ENCODE measurements around the gene ACVRL1.

The ACVRL1 gene

DNA sequence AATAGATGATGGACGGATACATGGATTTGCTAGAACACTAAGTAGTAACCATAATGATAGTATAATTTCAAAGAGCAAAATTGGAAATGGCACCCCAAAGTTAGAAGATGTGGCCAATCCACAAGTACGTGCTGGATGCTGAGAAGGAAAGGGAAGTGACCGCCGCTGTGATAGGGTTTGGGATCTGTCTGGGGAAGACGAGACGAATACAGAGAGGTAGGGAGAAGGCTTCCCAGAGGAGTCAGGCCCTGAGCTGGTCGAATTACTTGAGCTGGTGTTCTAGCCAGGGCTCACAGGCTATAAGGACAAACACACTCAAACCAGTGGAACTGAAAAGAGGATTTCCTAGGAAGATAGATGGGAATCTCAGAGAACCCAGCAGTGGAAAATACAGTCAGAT, 34.8 kb downstream of the ACVRL1 start:
- no peak for DNase-seq (ENCODE audit: low spot score)

- no peak for DNase-seq (ENCODE audit: low spot score)
These were observed 35.2 kb downstream of the ACVRL1 start for GRCh38 chr12:51942501-51943000.

GRCh38 chr12:51943346-51943745, 36.0 kb downstream of the ACVRL1 start:
- no peak for DNase-seq (ENCODE audit: low spot score)

DNA sequence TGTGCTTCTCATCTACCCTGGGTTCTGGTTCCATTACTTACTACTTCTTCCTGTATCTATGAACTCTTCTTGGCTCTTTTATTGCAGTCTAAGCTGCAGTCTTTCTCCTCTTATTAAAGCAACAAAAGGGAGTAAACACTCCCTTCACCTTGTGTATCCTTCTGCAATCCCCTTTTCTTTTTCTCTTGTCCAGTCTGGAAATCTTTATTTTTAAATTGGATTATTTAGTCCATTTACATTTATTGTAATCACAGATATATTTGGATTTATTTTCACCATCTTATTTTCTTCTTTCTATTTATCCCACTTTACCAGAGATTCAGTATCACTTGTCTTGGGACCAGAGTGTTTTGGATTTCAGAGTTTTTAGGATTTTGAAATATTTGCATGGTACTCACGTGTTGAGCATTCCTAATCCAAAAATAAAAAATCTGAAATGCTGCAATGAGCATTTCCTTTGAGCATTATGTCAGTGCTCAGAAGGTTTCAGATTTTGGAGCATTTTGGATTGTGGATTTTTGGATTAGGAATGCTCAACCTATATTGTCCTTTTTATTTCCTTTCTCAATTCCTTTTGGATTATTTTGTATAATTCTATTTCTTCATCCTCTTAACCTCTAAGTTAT, 37.4 kb downstream of the ACVRL1 start:
- no peak for DNase-seq (ENCODE audit: low spot score)

DNA sequence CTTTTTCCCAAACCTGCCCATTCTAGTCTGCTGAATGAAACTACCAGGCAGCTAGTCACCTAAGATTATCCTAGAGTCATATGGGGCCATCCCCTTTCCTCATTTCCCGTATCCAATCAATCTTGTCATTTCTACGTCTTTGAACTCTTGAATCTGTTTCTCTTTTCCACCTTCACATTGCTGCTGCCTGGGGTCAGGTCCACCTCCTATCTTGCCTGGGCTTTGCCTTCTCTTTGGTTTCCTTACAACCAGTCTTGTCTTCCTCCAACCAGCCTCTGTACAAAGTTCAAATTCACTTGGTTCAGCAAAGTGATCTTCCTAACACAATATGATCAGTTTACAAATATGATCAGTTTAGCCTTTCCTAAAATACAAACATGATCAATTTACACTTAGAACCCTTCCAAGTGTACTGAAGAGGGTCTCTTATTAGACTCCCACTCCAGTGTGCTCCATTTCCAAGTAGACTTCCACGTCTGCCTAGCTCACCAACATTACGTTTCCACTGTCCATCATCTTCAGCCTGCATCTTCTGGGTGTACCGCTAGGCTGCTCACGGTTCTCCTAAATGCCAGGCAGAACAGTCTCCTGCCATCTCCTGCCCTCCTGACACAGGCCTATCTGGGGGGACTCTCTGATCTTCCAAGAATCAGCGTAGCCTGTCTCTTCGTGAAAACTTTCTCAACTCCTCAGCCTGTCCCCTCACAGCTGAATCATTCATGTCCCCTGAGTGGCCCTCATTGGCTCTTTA, 40.1 kb downstream of the ACVRL1 start:
- DNase-seq (ENCODE audit: low spot score): no peak

DNA sequence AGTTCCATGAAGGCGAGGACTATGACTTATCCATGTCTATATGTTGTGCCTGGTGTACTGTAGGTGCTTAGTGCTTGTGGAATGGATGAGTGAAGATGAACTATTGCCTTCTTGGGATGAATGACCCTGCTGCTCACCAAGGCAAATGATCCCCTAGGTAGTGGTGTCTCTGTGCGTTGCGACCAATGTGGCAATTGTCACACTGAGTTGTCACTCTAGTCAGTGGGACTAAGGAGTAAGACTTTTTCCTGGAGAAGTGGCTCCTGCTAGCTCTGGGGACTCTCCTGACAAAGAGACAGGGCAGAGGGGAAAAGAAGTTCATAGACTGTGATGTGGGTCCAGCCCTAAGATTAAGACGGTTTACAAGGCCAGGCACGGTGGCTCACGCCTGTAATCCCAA, 40.8 kb downstream of the ACVRL1 start:
- DNase-seq (ENCODE audit: low spot score): no peak

DNA sequence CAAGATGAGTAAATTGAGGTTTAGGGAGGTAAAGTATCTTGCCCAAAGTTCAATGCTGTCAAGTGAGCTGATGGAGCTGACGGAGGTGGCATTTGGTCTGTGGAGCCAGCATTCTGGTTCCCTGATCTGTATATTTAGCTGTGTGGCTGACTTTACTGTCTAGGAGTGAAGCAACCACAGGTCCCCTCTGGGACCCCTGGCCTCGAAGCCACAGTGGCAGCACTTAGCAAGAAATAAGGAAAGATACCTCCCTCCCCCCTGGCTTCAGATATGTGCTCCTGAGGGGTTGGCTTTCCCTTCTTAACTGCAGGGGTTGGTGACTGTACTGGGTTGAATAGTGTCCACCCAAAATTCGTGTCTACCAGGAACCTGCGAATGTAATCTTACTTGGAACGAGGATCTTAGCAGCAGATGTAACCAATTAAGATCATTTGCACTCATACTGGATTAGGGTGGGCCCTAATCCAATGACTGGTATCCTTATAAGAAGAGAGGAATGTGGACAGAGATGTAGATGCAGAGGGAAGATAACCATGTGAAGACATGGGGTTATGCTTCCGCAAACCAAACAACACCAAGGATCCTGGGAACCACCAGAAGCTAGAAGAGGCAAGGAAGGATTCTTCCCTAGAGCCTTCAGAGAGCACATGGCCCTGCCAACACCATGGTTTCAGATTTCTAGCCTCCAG, 42.2 kb downstream of the ACVRL1 start:
- DNase-seq (ENCODE audit: low spot score): no peak

DNA sequence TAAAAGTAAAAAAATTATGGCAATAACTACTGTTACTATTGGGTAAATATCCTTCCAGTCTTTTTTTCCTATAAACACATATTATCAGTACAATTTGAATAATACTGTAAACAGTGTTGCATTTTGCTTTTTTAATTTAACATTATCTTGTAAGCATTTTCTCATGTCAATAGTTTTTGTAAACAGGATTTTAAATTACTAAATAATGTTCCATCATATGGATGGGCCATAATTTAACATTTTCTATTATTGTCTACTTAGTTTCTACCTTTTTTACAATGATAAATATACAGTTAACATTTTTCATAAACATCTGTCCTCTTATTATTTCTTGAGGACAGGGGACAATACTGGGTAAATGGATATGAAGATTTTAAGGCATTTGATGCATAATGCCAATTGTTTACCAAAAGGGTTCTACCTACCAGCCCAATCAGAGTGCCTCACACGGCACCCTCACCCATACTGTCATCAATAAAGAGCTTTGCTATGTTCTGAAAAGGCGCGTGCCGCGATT, 43.4 kb downstream of the ACVRL1 start:
- no peak for DNase-seq (ENCODE audit: low spot score)

DNA sequence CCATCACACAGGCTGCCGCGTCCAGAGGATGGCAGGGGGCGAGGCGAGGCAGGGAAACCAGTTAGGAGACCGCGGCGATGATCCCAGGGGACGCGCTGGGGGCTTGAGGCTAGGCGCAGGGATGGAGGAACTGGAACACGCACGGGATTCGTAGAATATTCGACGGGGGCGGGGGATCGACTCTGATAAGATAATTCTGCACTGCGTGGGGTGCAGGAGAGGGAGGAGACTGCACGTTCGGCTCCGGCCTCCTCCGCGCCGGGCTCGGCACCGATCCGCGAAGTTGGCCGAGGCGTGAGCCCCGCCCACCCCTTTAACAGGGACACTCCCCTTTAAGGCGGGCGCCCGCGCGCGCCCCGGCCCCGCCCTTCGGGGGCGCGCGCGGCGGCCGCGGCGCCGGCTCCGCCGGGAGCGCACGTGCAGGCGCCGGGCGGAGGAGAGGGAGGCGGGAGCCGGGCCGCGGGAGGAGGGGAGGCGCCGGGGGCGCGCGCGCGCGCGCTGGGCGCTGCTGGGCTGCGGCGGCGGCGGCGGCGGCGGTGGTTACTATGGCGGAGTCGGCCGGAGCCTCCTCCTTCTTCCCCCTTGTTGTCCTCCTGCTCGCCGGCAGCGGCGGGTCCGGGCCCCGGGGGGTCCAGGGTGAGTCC, 44.0 kb downstream of the ACVRL1 start, which contains the start of gene ACVR1B:
Gene ACVR1B (plus strand): TSS at position 501 of the 644 bp plus-strand sequence. CDS start 45 bp downstream, at position 546.
- DNase-seq (ENCODE audit: low spot score): peak; percentile 94

- DNase-seq (ENCODE audit: low spot score): no peak
These were observed 44.8 kb downstream of the ACVRL1 start for GRCh38 chr12:51951843-51952722.

GRCh38 chr12:51953089-51953488, 45.8 kb downstream of the ACVRL1 start:
- DNase-seq (ENCODE audit: low spot score): no peak

- no peak for DNase-seq (ENCODE audit: low spot score)
These were observed 46.6 kb downstream of the ACVRL1 start for GRCh38 chr12:51953864-51954263.

DNA sequence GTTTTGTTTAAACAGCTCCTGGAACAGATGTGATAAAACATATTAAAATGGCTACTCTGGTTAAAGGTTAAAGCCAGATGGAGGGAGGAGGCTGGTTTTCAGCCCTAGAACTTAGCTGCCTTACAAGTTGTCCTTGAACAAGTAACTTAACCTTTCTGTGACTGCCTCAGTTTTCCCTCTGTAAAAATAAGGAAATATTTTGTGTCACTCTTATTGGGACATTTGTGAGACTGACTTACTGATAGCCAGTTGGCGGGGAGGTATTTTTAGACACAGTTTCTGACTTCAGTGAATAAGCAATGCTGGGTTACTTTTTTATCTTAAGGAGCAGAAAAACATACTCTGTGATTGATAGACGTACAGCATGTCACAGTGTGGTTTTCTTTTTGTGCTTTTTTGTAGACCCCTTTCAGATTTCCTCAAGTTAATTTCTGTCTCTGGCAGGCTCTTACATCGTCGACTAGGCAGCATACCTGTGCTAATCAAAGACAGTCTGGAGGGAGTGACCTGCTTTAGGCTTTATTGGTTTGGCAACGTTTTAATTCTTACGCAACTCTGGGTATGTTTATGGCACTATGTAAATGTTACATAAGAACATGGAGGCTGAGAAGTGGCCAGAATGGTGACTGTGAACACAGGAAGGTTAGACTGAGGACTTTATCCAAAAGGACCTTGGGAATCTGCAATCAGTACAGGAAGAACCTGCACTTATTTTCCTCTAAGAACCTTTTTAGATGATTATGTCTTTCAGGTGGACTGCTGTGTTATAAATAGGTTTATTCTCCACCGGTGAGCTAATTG, 47.5 kb downstream of the ACVRL1 start:
- DNase-seq (ENCODE audit: low spot score): no peak

GRCh38 chr12:51955702-51956101, 48.4 kb downstream of the ACVRL1 start:
- no peak for DNase-seq (ENCODE audit: low spot score)

GRCh38 chr12:51958542-51958941, 51.2 kb downstream of the ACVRL1 start:
- no peak for DNase-seq (ENCODE audit: low spot score)

DNA sequence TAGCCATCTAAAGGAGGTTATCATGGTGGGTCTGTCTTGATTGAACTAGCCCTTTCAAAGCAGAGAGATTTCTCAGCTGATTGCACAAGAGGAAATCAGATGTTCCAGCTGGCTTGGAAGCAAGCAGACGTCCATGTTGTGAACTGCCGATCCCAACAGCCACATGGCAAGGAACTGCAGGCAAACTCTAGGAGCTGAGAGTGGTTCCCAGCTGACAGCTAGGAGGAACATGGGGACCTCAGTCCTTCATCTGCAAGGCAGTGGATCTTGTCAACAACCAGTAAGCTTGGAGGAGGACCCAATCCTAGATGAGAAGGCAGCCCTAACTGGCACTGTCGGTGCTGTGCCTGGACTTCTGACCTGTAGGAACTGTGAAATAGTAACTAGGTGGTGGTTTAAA, 51.9 kb downstream of the ACVRL1 start:
- DNase-seq (ENCODE audit: low spot score): no peak

GRCh38 chr12:51959921-51960320, 52.6 kb downstream of the ACVRL1 start:
- DNase-seq (ENCODE audit: low spot score): no peak

GRCh38 chr12:51960488-51960887, 53.2 kb downstream of the ACVRL1 start:
- DNase-seq (ENCODE audit: low spot score): no peak

GRCh38 chr12:51960890-51961289, 53.6 kb downstream of the ACVRL1 start:
- no peak for DNase-seq (ENCODE audit: low spot score)

DNA sequence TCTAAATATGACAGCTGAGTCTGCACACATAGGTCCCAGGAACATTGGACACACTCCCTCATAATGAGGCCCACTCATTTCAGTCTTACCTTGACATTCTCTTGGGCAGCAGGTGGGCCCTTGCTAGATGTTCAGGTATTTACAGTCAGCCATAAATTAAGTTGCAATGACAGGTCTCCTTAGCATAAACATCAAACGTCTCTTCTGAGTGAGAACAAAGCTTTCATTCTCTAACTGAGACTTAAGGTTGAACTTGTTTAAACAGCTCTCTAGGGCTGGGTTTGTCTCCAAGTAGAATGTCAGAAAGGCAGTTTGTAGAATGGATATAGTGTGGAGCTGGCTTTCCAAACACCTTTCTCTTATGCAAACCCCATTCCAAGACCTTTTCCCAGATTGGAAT, 54.5 kb downstream of the ACVRL1 start:
- no peak for DNase-seq (ENCODE audit: low spot score)
